GM18505 (cell line): ENCODE results near the gene GNAS.
"Not testable (repeated sequence)": the region's sequence is repeated elsewhere in the genome, so short reads cannot be mapped to it uniquely, and the experiment has no call there.

Experiments used
- ATAC-seq: cut with Tn5 transposase; IDR thresholded peaks from one replicate; pipeline ENCODE4 v1.9.1; 2021; ENCODE audit not compliant: unreplicated experiment
- POLR2A ChIP-seq: IDR thresholded peaks from 4 replicates; pipeline ENCODE4 v1.6.1; 2011; ENCODE audit warnings: borderline replicate concordance; ENCODE audit not compliant: insufficient read depth, insufficient read length; ENCODE audit errors: extremely low read depth

The GNAS gene

GRCh38 chr20:58818586-58819285 lies 33.8 kb upstream of the GNAS start:
- no peak for ATAC-seq
- TF ChIP-seq POLR2A = no peak

GRCh38 chr20:58819921-58820320 lies 32.6 kb upstream of the GNAS start:
- ATAC-seq = no peak
- no peak for TF ChIP-seq POLR2A

GRCh38 chr20:58820515-58820914 lies 32.0 kb upstream of the GNAS start:
- not testable (repeated sequence) for ATAC-seq

- ATAC-seq = no peak
These were observed 30.4 kb upstream of the GNAS start for GRCh38 chr20:58822149-58822548.

GRCh38 chr20:58822748-58823730 lies 29.5 kb upstream of the GNAS start:
- TF ChIP-seq POLR2A = no peak
- no peak for ATAC-seq

More at GRCh38 chr20:58822149-58822548, 30.4 kb upstream of the GNAS start:
- no peak for TF ChIP-seq POLR2A

GRCh38 chr20:58824843-58825242 lies 27.7 kb upstream of the GNAS start:
- no peak for ATAC-seq
- TF ChIP-seq POLR2A = no peak

- ATAC-seq = no peak
- TF ChIP-seq POLR2A = no peak
These were observed 27.1 kb upstream of the GNAS start for GRCh38 chr20:58825450-58825849.

GRCh38 chr20:58826271-58826670 lies 26.2 kb upstream of the GNAS start:
- no peak for ATAC-seq
- TF ChIP-seq POLR2A = no peak

GRCh38 chr20:58828136-58828535 lies 24.4 kb upstream of the GNAS start:
- no peak for TF ChIP-seq POLR2A

GRCh38 chr20:58828804-58829203 lies 23.7 kb upstream of the GNAS start:
- not testable (repeated sequence) for ATAC-seq

More at GRCh38 chr20:58828136-58828535, 24.4 kb upstream of the GNAS start:
- ATAC-seq = no peak

GRCh38 chr20:58829531-58829941 lies 23.0 kb upstream of the GNAS start:
- no peak for ATAC-seq
- no peak for TF ChIP-seq POLR2A

GRCh38 chr20:58832457-58832856 lies 20.1 kb upstream of the GNAS start:
- ATAC-seq = no peak
- no peak for TF ChIP-seq POLR2A

- TF ChIP-seq POLR2A = no peak
- ATAC-seq = no peak
These were observed 18.6 kb upstream of the GNAS start for GRCh38 chr20:58833921-58834320.

GRCh38 chr20:58835231-58835630 lies 17.3 kb upstream of the GNAS start:
- no peak for ATAC-seq
- TF ChIP-seq POLR2A = no peak

- no peak for ATAC-seq
- TF ChIP-seq POLR2A = no peak
These were observed 15.8 kb upstream of the GNAS start for GRCh38 chr20:58836616-58837204.
